Stomach (tissue), 8 donors: Measurements from ENCODE around the gene ADD3. TPM values are rescaled to one million over a fixed set of nuclear protein-coding genes. Genes with fewer than 3 reads are reported as not detected.

Experiments
- polyA plus RNA-seq, 3 donors: library from polyadenylated mRNA; stranded (reverse); fragments of 200-250 nt; gene quantifications; one replicate each; pipeline ENCODE4 v1.2.3, GENCODE V29; 2013
- small RNA-seq, 4 donors: library from RNA; depleted of rRNA; stranded (forward); fragments of <200 nt; gene quantifications; one replicate each; pipeline ENCODE3, GENCODE V24; 2016
- total RNA-seq, 5 donors: library from RNA; depleted of rRNA; stranded (reverse); fragments of >200 nt; gene quantifications; one replicate each; pipeline versions ENCODE4 v1.1.0 to v1.2.3, GENCODE V29; 2014 to 2016
- donor health status: healthy with polysubstance abuse.
- donor health status: Bipolar disorder and iron deficiency.
- donor health status: healthy.

The ADD3 gene
- total and polyA plus RNA-seq, 8 donors = 22.9 to 600 (median 80.3) TPM

Small RNA genes lying within 50 kb of the gene (small RNA-seq; reads per million reads assigned to genes)
- 0 reads per million in 4 donors for gene SNRPGP12

Other genes starting within 250 kb of the ADD3 start
- gene XPNPEP1, start 84.5 kb upstream of the ADD3 start, total RNA-seq = 100 to 1,000 TPM in 3 of 5 donors, 10 to 100 TPM in 2; 21.7 to 180 (median 129) TPM
- gene XPNPEP1, start 84.5 kb upstream of the ADD3 start, polyA plus RNA-seq = 10 to 100 TPM; 24.8 to 36.5 (median 24.8) TPM
- 100 to 1,000 TPM in 1 of 5 donors, 10 to 100 TPM in 3, 1 to 10 TPM in 1; 3.5 to 163 (median 48.8) TPM for gene MXI1, start 199.6 kb downstream of the ADD3 start, total RNA-seq
- gene MXI1, start 199.6 kb downstream of the ADD3 start, polyA plus RNA-seq = 10 to 100 TPM; 17.1 to 62.0 (median 19.7) TPM